ENCODE data around the gene PTDSS2. TPM values are rescaled to one million over a fixed set of nuclear protein-coding genes. Genes with fewer than 3 reads are reported as not detected.

PTDSS2 gene
- total and polyA plus RNA-seq, 2 of the 13 experiments (the other 11 are each of a cell fraction or from before 2014, with no cell fraction given), result 21.7 to 26.4 TPM

DNA sequence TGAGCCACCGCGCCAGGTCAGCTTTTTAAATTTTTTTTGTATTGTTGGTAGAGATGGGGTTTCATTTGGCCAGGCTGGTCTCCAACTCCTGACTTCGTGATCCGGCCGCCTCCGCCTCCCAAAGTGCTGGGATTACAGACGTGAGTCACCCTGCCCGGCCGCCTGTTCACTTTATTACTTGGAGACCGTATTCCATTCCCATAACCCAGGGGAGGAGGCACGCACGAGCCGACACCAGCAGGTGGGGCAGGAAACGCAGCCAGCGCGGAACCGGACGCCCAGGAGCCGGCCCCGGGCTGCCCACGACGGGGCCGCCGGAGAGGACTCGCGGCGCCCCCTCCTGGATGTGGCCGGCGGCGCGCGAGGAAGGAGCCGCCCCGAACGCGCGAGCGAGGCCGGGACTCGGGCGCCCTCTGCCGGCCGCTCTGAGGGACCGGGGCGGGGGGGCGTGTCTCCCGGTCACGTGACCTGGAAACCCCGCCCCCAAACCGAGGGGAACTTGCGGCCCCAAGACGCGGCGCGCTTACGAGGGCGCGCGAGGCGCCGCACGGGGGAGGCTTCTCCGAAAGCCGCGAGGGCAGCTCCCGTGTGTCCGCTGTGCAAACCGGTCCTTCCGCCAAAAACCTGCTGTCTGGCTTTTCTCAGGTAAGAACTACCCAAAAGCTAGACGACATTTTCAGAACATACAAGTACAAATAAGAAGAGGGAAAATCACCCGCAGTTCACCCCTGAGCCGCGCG, 68.6 kb downstream of the PTDSS2 start (continued):
- TF ChIP-seq, protein P1, sequence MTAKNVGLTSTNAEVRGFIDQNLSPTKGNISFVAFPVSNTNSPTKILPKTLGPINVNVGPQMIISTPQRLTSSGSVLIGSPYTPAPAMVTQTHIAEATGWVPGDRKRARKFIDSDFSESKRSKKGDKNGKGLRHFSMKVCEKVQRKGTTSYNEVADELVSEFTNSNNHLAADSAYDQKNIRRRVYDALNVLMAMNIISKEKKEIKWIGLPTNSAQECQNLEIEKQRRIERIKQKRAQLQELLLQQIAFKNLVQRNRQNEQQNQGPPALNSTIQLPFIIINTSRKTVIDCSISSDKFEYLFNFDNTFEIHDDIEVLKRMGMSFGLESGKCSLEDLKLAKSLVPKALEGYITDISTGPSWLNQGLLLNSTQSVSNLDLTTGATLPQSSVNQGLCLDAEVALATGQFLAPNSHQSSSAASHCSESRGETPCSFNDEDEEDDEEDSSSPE (CRISPR knock-in tag; IDR thresholded peaks at IDR 0.05), result no peak
- TF ChIP-seq ZNF317 (CRISPR knock-in tag; IDR thresholded peaks at IDR 0.05) (no peak), MTA3 (CRISPR knock-in tag; IDR thresholded peaks at IDR 0.05) (no peak), CEBPG (CRISPR knock-in tag; IDR thresholded peaks at IDR 0.05) (no peak), TCF7 (IDR thresholded peaks at IDR 0.05; ENCODE audit: low read depth) (no peak), ZNF34 (CRISPR knock-in tag; IDR thresholded peaks at IDR 0.05; ENCODE audit: borderline replicate concordance) (no peak), ZNF839 (CRISPR knock-in tag; IDR thresholded peaks at IDR 0.05; ENCODE audit: borderline replicate concordance) (no peak), ZMAT3 (CRISPR knock-in tag; conservative IDR thresholded peaks at IDR 0.05) (0 out of 2 replicates have a peak, but pooled peaks have one; percentile 57), MXI1 (IDR thresholded peaks at IDR 0.05; ENCODE audit: borderline replicate concordance, low read depth, low read length) (peak; percentile 81; the same call in 1 of the 3 replicates), GATAD2A (CRISPR knock-in tag; IDR thresholded peaks at IDR 0.05) (no peak), RXRB (CRISPR knock-in tag; IDR thresholded peaks at IDR 0.05; ENCODE audit: borderline replicate concordance) (peak; percentile 26; the same call in 1 of the 2 replicates), ZNF713 (CRISPR knock-in tag; IDR thresholded peaks at IDR 0.05) (no peak), DNMT1 (CRISPR knock-in tag; IDR thresholded peaks at IDR 0.05) (0 out of 2 replicates have a peak, but pooled peaks have one; percentile 76), KLF13 (CRISPR knock-in tag; IDR thresholded peaks at IDR 0.05) (no peak), SMAD3 (CRISPR knock-in tag; IDR thresholded peaks at IDR 0.05) (no peak), ZNF460 (CRISPR knock-in tag; IDR thresholded peaks at IDR 0.05; ENCODE audit: borderline replicate concordance) (no peak; the same call in 1 of the 2 replicates), ATM (IDR thresholded peaks at IDR 0.05; ENCODE audit: borderline replicate concordance) (no peak), ATF7 (IDR thresholded peaks at IDR 0.05) (no peak), ATF7 (CRISPR knock-in tag; IDR thresholded peaks at IDR 0.05) (no peak), GTF2F1 (IDR thresholded peaks at IDR 0.05; ENCODE audit: low read length) (peak; percentile 56; the same call in 1 of the 2 replicates)
- TF ChIP-seq, protein P2, sequence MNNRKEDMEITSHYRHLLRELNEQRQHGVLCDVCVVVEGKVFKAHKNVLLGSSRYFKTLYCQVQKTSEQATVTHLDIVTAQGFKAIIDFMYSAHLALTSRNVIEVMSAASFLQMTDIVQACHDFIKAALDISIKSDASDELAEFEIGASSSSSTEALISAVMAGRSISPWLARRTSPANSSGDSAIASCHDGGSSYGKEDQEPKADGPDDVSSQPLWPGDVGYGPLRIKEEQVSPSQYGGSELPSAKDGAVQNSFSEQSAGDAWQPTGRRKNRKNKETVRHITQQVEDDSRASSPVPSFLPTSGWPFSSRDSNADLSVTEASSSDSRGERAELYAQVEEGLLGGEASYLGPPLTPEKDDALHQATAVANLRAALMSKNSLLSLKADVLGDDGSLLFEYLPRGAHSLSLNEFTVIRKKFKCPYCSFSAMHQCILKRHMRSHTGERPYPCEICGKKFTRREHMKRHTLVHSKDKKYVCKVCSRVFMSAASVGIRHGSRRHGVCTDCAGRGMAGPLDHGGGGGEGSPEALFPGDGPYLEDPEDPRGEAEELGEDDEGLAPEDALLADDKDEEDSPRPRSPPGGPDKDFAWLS (CRISPR knock-in tag; IDR thresholded peaks at IDR 0.05; ENCODE audit: borderline replicate concordance), result no peak
- TF ChIP-seq, protein P3, sequence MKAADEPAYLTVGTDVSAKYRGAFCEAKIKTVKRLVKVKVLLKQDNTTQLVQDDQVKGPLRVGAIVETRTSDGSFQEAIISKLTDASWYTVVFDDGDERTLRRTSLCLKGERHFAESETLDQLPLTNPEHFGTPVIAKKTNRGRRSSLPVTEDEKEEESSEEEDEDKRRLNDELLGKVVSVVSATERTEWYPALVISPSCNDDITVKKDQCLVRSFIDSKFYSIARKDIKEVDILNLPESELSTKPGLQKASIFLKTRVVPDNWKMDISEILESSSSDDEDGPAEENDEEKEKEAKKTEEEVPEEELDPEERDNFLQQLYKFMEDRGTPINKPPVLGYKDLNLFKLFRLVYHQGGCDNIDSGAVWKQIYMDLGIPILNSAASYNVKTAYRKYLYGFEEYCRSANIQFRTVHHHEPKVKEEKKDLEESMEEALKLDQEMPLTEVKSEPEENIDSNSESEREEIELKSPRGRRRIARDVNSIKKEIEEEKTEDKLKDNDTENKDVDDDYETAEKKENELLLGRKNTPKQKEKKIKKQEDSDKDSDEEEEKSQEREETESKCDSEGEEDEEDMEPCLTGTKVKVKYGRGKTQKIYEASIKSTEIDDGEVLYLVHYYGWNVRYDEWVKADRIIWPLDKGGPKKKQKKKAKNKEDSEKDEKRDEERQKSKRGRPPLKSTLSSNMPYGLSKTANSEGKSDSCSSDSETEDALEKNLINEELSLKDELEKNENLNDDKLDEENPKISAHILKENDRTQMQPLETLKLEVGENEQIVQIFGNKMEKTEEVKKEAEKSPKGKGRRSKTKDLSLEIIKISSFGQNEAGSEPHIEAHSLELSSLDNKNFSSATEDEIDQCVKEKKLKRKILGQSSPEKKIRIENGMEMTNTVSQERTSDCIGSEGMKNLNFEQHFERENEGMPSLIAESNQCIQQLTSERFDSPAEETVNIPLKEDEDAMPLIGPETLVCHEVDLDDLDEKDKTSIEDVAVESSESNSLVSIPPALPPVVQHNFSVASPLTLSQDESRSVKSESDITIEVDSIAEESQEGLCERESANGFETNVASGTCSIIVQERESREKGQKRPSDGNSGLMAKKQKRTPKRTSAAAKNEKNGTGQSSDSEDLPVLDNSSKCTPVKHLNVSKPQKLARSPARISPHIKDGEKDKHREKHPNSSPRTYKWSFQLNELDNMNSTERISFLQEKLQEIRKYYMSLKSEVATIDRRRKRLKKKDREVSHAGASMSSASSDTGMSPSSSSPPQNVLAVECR (CRISPR knock-in tag; IDR thresholded peaks at IDR 0.05; ENCODE audit: borderline replicate concordance), result peak; percentile 81
- TF ChIP-seq, protein P4, sequence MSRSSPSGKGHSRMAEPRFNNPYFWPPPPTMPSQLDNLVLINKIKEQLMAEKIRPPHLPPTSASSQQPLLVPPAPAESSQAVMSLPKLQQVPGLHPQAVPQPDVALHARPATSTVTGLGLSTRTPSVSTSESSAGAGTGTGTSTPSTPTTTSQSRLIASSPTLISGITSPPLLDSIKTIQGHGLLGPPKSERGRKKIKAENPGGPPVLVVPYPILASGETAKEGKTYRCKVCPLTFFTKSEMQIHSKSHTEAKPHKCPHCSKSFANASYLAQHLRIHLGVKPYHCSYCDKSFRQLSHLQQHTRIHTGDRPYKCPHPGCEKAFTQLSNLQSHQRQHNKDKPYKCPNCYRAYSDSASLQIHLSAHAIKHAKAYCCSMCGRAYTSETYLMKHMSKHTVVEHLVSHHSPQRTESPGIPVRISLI (CRISPR knock-in tag; IDR thresholded peaks at IDR 0.05; ENCODE audit: borderline replicate concordance), result no peak
